NCI-H82 treated with DMSO at 0.1 percent for 48 hours (cell line): Measurements from ENCODE around the gene ZXDC.

ENCODE experiments used
- DNase-seq: peaks from one replicate; lab custom pipeline; 2025; ENCODE audit not compliant: unreplicated experiment; lab: John Stamatoyannopoulos, UW

The ZXDC gene

DNA sequence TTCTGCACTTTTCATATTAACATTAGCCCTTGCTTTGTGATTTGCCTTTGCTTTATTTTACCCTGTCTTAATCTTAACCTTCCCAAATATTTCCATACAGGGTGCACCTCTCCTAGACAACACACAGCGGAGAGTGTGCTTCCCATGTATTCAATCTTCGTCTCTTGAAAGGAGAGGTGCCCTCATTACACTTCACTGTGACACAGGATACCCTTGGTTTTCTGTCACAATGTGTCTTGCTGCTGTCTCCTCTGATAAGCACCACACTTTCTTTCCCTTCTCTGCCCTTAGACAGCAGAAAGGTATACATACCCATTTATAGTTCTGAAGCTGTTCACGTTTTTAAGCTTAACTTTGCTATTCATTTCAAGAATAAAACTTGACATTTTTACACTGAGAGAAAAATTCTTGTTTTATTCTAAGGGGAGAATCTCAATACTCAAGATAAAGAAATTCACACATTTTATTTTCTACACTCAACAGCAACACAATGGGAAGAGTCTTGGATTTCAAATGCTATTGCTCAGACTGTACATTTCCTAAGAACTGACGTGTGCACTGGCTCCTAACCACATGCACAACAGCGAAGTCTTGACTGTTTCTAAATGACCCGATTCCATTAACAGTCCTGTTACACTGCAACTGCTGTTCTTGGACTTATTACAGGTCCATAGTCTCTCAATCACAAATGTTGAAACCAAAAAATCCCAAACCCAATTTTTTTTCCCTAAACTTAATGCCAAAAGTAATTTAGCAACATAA, 21.1 kb downstream of the ZXDC start:
- no peak for DNase-seq

DNA sequence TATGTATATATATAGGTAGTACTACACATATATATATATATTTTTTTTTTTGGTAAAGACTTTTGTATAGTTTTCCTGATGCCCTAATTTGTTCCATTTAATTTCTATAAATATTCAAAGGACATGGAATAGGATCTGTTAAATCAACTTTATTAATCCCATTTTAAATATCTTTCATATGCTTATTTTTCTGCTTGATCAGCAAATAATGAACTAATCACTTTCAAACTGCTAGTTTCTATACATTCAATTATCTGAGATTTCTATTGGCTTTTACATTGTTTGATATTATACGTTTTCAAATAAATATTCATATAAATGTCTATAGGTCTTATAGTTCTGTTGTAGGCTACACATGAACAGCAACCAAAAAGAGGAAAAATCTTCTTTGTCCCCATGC, 21.7 kb downstream of the ZXDC start:
- no peak for DNase-seq

DNA sequence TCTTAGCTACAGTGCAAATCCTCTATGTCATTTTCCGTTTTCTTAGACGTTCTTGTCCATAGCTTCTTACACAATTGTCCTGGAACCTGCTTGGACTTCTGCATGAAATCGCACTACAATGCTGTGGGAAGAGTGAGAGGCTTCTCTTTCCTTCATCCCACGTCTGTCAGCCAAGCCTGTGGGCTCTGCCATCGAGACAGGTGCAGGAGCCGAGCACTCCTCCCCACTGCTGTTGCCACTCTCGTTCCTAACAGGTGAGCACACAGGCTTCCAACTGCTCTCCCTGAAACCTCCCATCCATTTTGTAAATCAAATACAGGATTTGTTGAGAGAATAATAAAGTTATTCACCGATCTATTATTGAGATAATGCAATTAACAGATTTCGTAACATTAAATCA, 23.5 kb downstream of the ZXDC start:
- DNase-seq, result no peak

DNA sequence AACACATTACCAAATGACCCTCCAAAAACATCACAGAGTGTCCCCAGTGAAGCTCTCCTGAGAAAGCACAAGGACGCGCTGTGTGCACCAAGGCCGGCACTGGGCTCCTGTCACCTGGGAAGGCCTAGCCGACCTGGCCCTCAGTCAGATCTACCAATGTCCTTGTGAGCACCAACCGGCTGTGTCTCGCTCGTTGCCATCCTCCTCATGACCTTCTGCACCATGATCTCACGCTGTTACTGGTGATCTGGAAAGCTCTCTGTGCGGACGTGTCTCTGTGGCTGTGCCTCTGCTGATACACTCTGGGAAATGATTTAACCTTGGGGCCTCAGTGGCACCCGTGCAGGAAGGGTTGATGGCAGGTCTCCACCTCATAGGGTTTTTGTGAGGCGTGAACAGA, 24.2 kb downstream of the ZXDC start:
- DNase-seq, result no peak

DNA sequence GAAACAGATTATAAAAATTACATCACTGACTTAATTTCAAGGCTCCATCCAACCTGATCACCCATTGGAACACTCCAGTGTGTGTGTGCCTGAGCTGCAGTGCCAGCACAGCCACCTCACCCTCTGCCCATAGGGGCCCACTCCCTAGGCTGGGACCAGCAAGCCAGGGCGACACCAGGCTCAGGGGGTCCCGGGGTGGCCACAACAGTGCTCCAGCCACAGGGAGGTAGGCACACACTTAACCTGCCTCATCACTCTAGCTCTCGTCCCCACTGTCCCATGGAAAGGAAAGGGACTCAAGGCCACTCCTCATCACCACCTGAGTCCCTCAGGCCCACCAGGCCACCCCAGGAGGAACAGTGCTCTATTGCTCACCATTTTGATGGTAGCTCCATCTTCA, 24.9 kb downstream of the ZXDC start:
- no peak for DNase-seq

DNA sequence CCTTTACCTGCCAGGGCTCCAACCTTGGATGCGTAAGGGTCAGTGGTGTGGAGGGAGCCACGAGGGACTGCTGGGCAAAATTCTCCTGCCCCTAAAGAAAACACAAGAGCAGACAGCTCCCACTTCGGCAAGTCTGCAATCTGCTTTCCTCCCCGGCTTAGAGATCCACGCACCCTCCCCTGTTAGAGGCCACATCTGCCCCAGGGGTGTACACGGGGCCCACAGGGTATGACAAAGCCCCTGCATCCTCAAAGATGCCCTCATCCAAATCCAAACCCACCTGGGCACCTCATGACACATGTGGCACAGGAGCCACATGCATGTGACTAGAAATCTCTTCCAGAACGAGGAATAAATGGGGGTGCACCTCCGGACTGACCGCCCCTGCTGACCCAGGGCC, 25.5 kb downstream of the ZXDC start:
- no peak for DNase-seq

DNA sequence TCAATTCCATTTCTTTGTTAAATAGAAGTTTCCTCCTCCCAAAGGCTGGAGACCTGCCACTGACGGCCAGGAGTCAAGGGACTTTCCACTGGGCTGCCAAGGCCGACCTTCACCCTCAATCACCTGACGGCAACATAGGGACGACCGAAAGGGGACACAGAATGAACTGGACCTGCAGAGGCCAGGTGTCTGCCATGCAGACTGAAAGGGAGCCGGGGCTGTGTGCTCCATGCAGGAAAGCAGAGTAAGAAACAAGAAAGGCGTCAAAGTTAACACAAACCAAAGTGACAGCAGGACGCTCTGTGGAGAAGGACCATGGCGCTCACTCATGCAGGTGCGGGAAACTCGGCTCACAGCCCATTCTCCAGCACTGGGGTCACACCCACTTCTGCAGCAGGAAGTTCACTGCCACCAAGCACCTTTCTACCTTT, 26.1 kb downstream of the ZXDC start:
- DNase-seq, result no peak

DNA sequence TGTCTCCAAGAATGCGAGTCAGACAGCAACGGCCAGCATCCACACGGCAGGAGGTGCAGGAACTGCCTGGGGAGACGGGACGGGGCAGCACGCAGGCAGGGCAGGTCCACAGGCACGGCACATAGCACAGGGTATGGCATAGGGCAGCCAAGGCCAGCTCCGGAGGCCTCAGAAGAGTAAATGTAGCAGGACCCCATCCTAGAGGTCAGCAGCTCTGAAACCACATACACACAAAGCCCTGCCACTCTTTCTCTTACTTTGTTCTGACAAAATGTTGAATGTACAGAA, 26.9 kb downstream of the ZXDC start:
- DNase-seq, result no peak

DNA sequence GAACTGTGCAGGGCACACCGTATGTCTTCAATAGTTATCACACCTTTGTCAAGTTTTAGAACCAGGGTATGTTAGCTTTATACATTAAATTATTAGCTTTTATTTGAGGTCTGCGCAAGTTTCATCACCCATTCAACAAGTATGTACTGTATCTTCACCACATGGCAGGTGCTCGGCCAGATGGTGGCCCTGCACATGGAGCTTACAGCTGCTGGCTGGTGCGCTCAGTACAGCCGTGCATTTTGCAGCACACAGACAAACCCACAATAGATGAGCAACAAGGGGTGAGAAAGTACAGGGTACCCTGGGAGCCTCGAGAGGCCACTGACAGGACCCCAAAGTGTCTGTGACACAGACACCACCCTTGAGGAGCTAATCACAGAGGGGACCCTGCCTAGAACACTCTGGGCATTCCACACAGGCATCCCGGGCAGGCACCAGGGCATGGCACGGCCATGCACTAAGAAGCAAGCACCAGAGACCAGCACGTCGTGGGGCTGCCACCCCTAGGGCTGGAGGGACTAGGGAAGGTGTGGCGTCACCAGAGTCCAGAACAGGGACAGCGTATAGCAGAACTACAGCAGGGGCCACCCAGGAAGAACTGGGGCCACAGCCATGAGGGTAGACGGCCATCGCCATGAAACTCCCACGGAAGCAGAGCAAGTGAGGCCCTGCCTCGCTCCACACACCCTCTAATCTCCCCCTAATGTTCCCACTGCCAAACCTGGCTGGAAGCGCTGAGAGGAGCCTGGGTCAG, 27.4 kb downstream of the ZXDC start:
- DNase-seq, result no peak

DNA sequence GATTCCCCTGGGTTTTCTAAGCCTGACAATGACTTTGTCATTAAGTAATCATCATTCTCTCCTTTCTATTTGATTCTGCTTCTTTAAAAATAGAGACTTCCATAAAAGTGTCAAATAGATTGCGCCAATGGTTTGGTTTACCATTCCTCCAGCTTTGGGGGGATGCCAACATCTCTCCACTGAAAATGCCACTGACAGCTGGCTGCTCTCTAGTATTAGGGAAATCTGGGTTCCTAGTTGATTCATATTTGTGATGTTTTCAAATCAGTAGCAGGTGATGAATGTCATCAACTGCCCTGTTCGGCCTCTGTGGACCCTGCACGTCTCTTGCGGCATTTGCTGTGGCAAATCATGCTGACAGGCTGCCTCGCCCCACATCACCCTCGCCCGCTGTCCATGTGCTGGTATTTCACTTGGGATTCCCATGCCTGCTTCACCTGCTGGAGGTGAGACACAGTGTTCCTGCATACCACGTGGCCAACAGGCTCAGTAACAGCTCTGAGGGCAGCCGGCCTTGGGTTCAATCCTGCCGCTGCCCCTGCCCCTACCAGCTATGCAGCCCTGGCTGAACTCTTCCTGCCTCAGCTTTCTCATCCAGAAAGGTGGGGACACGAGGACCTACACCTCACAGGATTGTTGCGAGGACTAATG, 28.1 kb downstream of the ZXDC start:
- DNase-seq, result no peak

DNA sequence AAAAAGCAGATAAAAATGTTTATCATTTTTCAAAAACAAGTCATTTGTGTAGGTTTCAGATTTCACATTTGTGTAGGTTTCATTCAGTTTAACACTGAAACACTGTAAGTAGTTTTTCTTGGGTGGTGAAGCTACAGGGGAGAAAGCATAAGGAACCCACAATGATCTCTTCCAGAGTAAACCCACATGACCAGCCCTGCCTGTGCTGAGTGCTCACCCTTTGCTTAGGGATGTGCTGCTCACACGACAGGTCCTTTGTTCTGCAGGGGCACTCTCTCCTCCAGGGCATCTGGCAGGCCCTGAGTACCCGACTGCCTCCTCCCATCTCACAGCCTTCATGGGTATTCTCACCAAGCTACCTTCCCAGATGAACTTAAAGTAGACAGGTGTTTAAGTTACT, 28.9 kb downstream of the ZXDC start:
- no peak for DNase-seq

DNA sequence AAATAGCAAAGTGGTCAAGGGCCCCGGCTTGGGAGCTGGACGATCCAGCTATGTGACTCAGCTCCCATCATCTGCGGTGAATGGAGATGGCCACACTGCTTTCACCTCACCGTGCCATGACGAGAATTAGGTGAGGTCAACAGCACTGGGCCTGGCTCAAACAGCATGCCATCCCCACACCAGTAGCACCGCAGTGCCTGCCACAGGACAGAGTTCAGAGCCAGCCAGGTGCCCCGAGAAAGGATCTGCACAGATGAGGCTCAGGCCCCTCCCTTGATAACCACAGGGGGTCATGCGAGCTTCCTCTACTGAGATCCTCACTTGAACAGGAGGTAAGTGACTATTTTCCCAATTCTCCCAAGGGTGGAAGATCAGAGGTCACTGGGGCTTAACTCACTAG, 29.4 kb downstream of the ZXDC start:
- no peak for DNase-seq

DNA sequence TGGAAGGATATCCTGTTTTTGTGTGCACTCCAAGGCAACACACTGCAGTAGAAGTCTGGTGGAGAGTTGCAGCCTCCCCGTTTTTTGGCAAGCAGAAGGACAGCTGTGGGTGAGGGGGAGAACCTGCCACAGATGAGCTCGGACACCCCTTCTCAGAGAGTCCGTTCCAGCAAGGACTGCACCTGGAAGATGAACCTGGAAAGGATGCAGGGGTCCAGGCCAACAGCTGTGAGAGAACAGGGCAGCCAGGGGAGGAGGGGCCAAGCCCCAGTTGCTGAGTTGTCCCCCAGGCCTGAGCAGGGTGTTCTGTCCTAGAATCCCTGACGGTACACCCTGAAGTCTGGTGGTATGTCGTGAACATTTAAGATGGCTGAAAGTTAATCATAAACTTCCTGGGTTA, 30.2 kb downstream of the ZXDC start:
- DNase-seq, result no peak

DNA sequence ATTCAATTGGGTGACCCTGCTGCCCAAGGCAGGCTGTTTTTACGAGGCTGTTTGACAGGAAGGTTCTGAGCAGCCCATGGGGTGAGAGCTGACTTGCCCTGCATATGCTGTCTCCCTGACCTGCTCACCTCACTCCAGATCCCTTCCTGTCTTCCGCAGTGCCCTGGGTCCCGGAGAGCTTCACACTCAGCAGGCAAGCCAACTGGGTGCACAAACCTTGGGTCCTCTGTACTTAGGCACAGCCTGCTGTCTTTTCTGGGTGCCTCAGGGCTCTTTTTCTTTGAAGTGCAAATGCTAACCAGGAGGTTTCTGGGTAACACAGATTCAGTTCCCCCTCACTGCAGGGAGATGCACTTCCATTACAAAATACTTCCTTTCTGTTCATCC, 32.8 kb downstream of the ZXDC start:
- DNase-seq, result no peak

DNA sequence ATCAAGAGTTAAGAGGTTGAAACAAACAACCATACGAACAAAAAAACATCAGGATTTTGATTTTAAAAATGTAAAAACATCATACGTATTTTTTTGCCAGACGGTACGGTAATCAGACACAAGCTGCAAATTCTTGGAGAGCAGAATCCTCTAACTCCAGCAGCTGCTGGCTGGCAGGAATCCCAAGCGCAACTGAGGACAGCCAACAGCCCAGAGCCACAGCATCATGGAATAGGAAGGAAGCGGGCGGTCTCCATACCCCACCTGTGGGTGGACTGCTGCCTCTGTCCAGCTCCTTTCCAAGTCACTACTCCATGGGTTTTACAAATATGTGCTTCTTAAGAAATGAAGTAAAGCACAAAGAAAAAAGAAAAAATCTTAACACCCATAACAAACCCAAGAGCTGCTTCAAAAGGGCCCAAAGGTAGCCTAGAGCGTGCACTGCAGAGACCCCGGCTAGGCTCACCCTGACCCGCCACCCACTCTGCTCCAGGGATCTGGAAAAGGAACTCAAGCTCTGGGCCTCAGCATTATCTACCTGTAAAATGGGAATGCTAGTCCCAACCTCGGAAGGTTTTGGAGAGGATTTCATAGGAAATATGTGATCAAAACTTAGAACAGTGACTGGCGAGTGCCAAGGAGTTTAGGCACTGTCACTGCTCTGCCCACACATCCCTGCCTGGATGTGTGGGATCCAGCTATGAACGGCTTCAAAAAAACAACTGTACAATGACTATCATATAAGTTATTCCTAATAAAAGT, 33.4 kb downstream of the ZXDC start:
- DNase-seq, result no peak

DNA sequence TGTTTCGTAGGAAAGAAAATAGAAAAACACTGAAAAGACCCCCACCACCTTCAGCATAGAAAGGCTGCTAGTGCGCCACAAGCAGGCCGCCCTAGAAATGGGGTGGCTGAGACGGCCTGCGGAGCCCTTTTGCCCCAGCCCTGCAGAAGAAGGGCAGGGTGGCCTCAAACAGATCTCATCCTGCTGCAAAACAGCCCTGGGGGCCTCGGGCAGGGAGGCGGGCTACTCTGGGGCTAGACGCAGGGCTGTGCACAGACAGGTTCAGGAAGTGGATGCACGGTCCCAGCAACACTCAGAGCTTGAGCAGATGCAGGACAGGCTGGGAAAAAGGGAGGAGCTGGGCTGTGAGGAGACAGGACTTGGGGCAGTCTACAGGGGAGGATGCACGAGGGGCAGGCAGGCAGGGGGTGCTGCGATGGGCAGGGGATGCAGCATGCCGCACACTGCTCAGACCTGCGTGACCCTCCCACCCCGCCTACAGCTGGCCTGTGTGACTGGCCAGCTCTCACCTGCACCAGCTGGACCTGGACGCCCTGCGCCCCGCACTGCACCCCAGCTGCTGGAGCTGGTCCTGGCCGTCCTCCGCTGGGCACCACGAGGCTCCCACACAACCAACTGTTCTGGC, 34.3 kb downstream of the ZXDC start:
- no peak for DNase-seq

DNA sequence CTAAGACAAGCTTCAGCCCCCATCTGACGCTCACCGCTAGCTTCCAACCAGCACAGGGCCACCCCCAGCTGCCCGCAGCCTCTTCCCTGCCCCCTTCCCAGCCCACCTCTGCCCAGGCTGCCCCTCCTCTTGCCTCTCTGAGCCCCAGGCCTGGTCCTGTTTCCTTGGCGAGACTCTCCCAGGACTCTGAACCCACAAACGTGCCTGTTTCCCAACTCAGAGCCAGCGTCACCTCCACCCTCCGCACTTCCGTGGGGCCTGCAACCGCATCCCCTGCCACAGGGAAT, 35.0 kb downstream of the ZXDC start:
- no peak for DNase-seq

DNA sequence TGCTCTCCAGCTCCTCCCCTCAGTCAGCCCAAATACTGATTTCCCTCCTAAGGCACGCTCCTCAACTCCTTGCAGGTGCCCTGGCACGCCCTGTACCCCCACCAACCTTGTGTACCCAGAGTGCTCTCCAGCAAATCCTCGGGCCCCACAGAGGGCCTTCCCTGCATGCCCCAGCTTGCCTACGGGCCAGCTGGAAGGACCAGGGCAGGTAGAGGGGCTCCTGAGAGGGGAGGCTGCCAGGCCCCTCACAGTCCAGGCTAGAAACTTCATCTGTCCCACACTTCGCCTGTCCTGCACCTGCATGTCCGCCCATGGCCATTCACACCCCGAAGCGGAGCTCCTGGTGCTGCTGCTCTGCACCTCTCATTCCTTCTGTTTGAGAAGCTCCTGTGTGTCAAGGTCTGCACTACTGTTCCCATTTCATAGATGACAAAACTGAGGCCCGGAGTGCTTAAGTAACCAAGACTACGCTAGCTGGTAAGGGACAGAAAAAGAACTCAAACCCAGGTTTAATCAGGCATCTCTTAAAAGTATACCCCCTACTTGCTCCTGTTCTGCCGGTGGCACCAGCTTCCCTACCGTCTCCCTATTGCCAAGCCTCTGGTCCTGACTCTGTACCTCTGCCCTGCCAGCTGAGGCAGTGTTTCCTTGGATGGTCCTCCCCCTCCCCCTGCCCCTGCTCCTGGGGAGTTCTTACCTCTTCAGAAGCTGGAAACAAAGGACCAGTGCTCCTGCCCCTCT, 35.6 kb downstream of the ZXDC start:
- DNase-seq, result no peak

DNA sequence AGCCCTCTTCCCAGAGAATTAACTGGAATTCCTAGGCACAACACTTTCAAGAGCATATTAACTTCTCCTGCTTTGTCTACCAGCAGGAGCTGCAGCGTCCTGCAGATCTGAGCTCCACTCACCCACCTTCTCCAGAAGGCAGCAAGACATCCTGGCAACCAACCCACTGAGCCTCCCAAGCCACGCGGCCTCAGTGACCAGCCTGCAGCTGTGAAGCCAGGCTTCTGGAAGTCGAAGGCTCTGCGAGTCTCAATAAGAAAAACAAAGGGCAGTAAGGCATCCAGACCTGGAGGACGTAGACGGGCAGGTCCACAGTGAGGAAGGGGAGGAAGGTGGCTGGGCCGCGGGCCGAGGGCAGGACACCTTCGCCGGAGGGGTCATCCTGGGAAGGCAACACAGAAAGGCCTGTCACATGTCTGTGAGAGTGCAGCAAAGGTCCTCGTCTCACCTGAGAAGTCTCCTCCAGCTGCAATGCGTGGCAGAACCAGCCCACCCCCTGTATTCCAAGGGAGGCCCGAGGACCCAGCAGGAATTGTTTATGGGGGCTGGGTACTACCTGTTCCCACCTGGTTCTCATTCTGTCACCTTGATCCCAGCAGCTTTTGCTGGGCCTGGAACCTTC, 36.2 kb downstream of the ZXDC start:
- no peak for DNase-seq

DNA sequence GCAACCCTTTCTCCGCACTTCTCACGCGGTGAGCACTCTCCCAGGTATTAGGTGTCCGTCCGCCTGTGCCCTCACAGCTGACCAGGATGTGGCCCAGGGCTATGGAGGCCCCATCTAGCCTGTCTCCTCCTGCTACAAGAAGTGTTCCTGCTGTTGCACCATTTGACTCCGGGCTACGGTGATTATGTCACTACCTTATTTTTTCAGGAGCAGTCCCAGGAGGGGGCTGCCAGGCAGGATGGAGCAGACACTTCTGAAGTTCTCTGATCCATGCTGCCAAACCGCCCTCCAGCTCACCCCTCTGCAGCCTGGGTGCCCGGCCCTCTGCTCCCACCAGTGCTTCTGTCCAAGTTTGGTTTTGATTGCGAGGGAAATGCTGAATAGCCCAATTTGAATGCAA, 36.9 kb downstream of the ZXDC start:
- DNase-seq, result no peak
